GM12878 (cell line): ENCODE data around the gene ZFAND2B. TPM values are rescaled to one million over a fixed set of nuclear protein-coding genes. Genes with fewer than 3 reads are reported as not detected.

Experiments used
- BACH1 ChIP-seq: fragments of 450-650 bp; IDR thresholded peaks from 2 replicates; pipeline ENCODE4 v1.6.1; 2017; ENCODE audit warnings: mild to moderate bottlenecking, borderline replicate concordance
- CBFB ChIP-seq: IDR thresholded peaks from 2 replicates; pipeline ENCODE4 v1.6.1; 2016; ENCODE audit warnings: antibody characterized with exemption, low read depth
- GATAD2B ChIP-seq: fragments of 450-650 bp; conservative IDR thresholded peaks from 2 replicates; pipeline ENCODE4 v1.6.1; 2017; ENCODE audit warnings: low read depth, mild to moderate bottlenecking, moderate library complexity
- HDAC6 ChIP-seq: fragments of 200-600 bp; sonication (generic); IDR thresholded peaks from one replicate; pipeline ENCODE4 v1.8.0; 2017; ENCODE audit warnings: antibody characterized with exemption; ENCODE audit not compliant: unreplicated experiment
- HSF1 ChIP-seq: fragments of 150-350 bp; IDR thresholded peaks from 2 replicates; pipeline ENCODE4 v1.6.1; 2014; ENCODE audit warnings: mild to moderate bottlenecking, low read depth, low read length
- LARP7 ChIP-seq: fragments of 450-650 bp; IDR thresholded peaks from 2 replicates; pipeline ENCODE4 v1.6.1; 2017; ENCODE audit warnings: mild to moderate bottlenecking
- MTA2 ChIP-seq: fragments of 450-650 bp; IDR thresholded peaks from 2 replicates; pipeline ENCODE4 v1.6.1; 2016; ENCODE audit warnings: low read depth, mild to moderate bottlenecking, moderate library complexity
- MYC ChIP-seq: IDR thresholded peaks from 2 replicates; pipeline ENCODE4 v1.6.1; 2011; ENCODE audit warnings: mild to moderate bottlenecking, low read length, moderate library complexity, inconsistent platforms; ENCODE audit not compliant: insufficient read depth, insufficient replicate concordance, insufficient read length, severe bottlenecking
- NFIC ChIP-seq: IDR thresholded peaks from 2 replicates; pipeline ENCODE4 v1.6.1; 2012; ENCODE audit warnings: low read depth, mild to moderate bottlenecking, inconsistent platforms, low read length, moderate library complexity
- NR2C1 ChIP-seq: fragments of 450-650 bp; IDR thresholded peaks from 2 replicates; pipeline ENCODE4 v1.6.1; 2017; ENCODE audit warnings: antibody characterized with exemption, mild to moderate bottlenecking, moderate library complexity
- NR2F1 ChIP-seq: fragments of 450-650 bp; conservative IDR thresholded peaks from 2 replicates; pipeline ENCODE4 v1.6.1; 2017; ENCODE audit warnings: mild to moderate bottlenecking
- PBX3 ChIP-seq: IDR thresholded peaks from 2 replicates; pipeline ENCODE4 v1.6.1; 2011; ENCODE audit warnings: mild to moderate bottlenecking, low read depth, low read length, moderate library complexity; ENCODE audit not compliant: insufficient replicate concordance
- POU2F2 ChIP-seq: IDR thresholded peaks from 3 replicates; pipeline ENCODE4 v1.6.1; 2011; ENCODE audit warnings: low read depth, mild to moderate bottlenecking, low read length, borderline replicate concordance
- PRDM15 ChIP-seq: fragments of 450-650 bp; formaldehyde crosslinking; IDR thresholded peaks from 2 replicates; pipeline ENCODE4 v1.4.0; 2020; ENCODE audit warnings: mild to moderate bottlenecking, moderate library complexity
- SUPT20H ChIP-seq: IDR thresholded peaks from 2 replicates; pipeline ENCODE4 v1.6.1; 2011; ENCODE audit warnings: low read depth, mild to moderate bottlenecking, low read length, moderate library complexity, borderline replicate concordance; ENCODE audit not compliant: control insufficient read depth
- ZBED1 ChIP-seq: IDR thresholded peaks from 2 replicates; pipeline ENCODE4 v1.6.1; 2016; ENCODE audit warnings: borderline replicate concordance
- polyA plus RNA-seq, 11 experiments: library from polyadenylated mRNA; depleted of rRNA in 4 of 11; unstranded in 6 of 11; stranded (reverse) in 5 of 11; fragments of >200 nt; fragmentation: Nextera tagmentation in 4 of 11; fragmentation: Illumina TruSeq in 1 of 11; extraction: Ambion mirVana in 4 of 11; extraction: Trizol in 1 of 11; gene quantifications; 1 replicate in 1 of 11; 2 replicates in 10 of 11; pipeline versions ENCODE4 v1.2.1 to v1.2.3, GENCODE V29; 2011 to 2016; ENCODE audit warnings: inconsistent platforms in 2 of 11, missing spikeins in 2 of 11, low read depth in 1 of 11
- total RNA-seq, 4 experiments: library from RNA; depleted of rRNA in 3 of 4; stranded (reverse); fragments of >200 nt in 3 of 4; fragmentation: Illumina TruSeq in 1 of 4; extraction: Trizol in 1 of 4; gene quantifications; 2 replicates each; pipeline versions ENCODE4 v1.2.1 to v1.2.3, GENCODE V29; 2013 to 2021
- TF ChIP-seq, protein P1 (sequence below): fragments of 450-650 bp; conservative IDR thresholded peaks from 2 replicates; pipeline ENCODE4 v1.6.1; 2017; ENCODE audit warnings: mild to moderate bottlenecking, moderate library complexity
- TF ChIP-seq, protein P2 (sequence below): IDR thresholded peaks from 2 replicates; pipeline ENCODE4 v1.6.1; 2012; ENCODE audit warnings: low read depth, low read length, improper control_type of control experiment
- TF ChIP-seq, protein P3 (sequence below): fragments of 450-650 bp; IDR thresholded peaks from 2 replicates; pipeline ENCODE4 v1.6.1; 2017; ENCODE audit warnings: low read depth, mild to moderate bottlenecking, moderate library complexity

The ZFAND2B gene
- total and polyA plus RNA-seq, 10 of the 15 experiments (the other 5 are each of a cell fraction or from before 2014, with no cell fraction given), result 5.4 to 28.1 (median 22.4) TPM

DNA sequence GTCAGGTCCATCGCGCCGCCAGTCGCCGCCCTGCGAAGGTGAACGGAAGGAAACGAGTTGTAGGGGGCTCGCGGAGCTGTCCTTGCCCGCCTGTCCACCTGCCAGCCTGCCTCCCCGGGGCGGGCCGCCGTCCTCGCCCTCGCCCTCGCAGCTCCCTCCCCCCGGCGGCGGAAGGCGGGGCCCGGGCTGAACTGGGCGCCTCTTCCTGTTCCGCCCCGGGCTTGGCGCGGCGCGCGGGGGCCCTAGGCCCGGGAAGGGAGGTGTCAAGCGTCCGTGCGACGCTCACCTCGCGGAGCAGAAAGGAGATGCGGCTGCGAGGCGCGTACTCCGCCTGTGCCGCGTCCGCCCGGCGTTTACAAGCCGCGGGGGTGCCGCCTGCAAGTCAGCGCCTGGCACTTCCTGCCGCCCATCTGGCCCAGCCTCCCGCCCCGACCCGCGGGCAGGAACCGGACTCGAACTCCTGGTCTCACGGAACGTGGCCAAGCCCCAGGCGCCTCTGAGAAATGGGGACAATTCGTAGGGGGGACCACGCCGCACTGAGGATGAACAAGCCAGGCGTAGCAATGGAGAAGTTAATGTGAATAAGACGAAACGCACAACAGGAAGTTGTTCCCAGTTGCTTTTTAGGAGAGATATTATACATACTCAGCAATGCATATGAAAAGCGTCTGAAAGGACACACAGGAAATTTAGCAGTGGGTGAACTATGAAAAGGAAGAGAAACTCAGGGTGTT is 29.6 kb upstream of the ZFAND2B start, which contains the start of gene CNPPD1 (continued):
- TF ChIP-seq, protein P1, sequence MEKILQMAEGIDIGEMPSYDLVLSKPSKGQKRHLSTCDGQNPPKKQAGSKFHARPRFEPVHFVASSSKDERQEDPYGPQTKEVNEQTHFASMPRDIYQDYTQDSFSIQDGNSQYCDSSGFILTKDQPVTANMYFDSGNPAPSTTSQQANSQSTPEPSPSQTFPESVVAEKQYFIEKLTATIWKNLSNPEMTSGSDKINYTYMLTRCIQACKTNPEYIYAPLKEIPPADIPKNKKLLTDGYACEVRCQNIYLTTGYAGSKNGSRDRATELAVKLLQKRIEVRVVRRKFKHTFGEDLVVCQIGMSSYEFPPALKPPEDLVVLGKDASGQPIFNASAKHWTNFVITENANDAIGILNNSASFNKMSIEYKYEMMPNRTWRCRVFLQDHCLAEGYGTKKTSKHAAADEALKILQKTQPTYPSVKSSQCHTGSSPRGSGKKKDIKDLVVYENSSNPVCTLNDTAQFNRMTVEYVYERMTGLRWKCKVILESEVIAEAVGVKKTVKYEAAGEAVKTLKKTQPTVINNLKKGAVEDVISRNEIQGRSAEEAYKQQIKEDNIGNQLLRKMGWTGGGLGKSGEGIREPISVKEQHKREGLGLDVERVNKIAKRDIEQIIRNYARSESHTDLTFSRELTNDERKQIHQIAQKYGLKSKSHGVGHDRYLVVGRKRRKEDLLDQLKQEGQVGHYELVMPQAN, result peak; percentile 87; the same call in 1 of the 2 replicates
- peak; percentile 99 for TF ChIP-seq LARP7
- no peak for TF ChIP-seq HDAC6
- 0 out of 3 replicates have a peak, but pooled peaks have one; percentile 42 for TF ChIP-seq POU2F2
- TF ChIP-seq, protein P2, sequence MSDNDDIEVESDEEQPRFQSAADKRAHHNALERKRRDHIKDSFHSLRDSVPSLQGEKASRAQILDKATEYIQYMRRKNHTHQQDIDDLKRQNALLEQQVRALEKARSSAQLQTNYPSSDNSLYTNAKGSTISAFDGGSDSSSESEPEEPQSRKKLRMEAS, result peak; percentile 84
- peak; percentile 91 for TF ChIP-seq BACH1
- peak; percentile 72 for TF ChIP-seq NR2F1
- TF ChIP-seq NR2C1, result peak; percentile 42; the same call in 1 of the 2 replicates
- TF ChIP-seq, protein P3, sequence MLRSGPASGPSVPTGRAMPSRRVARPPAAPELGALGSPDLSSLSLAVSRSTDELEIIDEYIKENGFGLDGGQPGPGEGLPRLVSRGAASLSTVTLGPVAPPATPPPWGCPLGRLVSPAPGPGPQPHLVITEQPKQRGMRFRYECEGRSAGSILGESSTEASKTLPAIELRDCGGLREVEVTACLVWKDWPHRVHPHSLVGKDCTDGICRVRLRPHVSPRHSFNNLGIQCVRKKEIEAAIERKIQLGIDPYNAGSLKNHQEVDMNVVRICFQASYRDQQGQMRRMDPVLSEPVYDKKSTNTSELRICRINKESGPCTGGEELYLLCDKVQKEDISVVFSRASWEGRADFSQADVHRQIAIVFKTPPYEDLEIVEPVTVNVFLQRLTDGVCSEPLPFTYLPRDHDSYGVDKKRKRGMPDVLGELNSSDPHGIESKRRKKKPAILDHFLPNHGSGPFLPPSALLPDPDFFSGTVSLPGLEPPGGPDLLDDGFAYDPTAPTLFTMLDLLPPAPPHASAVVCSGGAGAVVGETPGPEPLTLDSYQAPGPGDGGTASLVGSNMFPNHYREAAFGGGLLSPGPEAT, result no peak
- TF ChIP-seq CBFB, result no peak
- TF ChIP-seq MTA2, result no peak
- peak; percentile 63 for TF ChIP-seq MYC
- TF ChIP-seq SUPT20H, result no peak
- no peak for TF ChIP-seq PRDM15 (CRISPR knock-in tag)
- no peak for TF ChIP-seq ZBED1
- peak; percentile 19 for TF ChIP-seq PBX3
- peak; percentile 98 for TF ChIP-seq GATAD2B
- peak; percentile 38; the same call in 1 of the 2 replicates for TF ChIP-seq NFIC
- no peak for TF ChIP-seq HSF1
